HG02938 (cell line): ENCODE measurements around the gene MTO1.
A peak's percentile ranks its signal among the peaks of the same experiment; 100 is the strongest.
"Not testable (repeated sequence)": the region's sequence is repeated elsewhere in the genome, so short reads cannot be mapped to it uniquely, and the experiment has no call there.

Experiments used
- ATAC-seq: cut with Tn5 transposase; IDR thresholded peaks from one replicate; pipeline ENCODE4 v1.9.1; 2021; ENCODE audit warnings: mild to moderate bottlenecking, moderate library complexity; ENCODE audit not compliant: unreplicated experiment

MTO1 gene

GRCh38 chr6:73503027-73503772, 41.7 kb downstream of the MTO1 start:
- ATAC-seq, result no peak

- no peak for ATAC-seq
Observed at GRCh38 chr6:73504160-73504559, 42.6 kb downstream of the MTO1 start.

GRCh38 chr6:73505142-73505541, 43.6 kb downstream of the MTO1 start:
- no peak for ATAC-seq

- not testable (repeated sequence) for ATAC-seq
Observed at GRCh38 chr6:73505705-73506104, 44.2 kb downstream of the MTO1 start.

GRCh38 chr6:73506246-73506645, 44.7 kb downstream of the MTO1 start:
- ATAC-seq, result no peak

- ATAC-seq, result no peak
Observed at GRCh38 chr6:73508776-73509175, 47.2 kb downstream of the MTO1 start.

GRCh38 chr6:73509851-73510250, 48.3 kb downstream of the MTO1 start:
- no peak for ATAC-seq

GRCh38 chr6:73511796-73512195, 50.3 kb downstream of the MTO1 start:
- no peak for ATAC-seq

GRCh38 chr6:73513496-73513854, 51.9 kb downstream of the MTO1 start:
- ATAC-seq, result no peak

- no peak for ATAC-seq
Observed at GRCh38 chr6:73514746-73515110, 53.2 kb downstream of the MTO1 start.

- ATAC-seq, result peak; percentile 46
Observed at GRCh38 chr6:73515204-73515655, 53.7 kb downstream of the MTO1 start.

- no peak for ATAC-seq
Observed at GRCh38 chr6:73516514-73517489, 55.3 kb downstream of the MTO1 start.

GRCh38 chr6:73518100-73518981, 56.8 kb downstream of the MTO1 start:
- ATAC-seq, result not testable (repeated sequence)

- not testable (repeated sequence) for ATAC-seq
Observed at GRCh38 chr6:73518982-73519881, 57.7 kb downstream of the MTO1 start.

- no peak for ATAC-seq
Observed at GRCh38 chr6:73519926-73520687, 58.6 kb downstream of the MTO1 start.

- ATAC-seq, result peak; percentile 60
Observed at GRCh38 chr6:73520688-73521350, 59.3 kb downstream of the MTO1 start, which contains the start of gene EEF1A1. Gene EEF1A1, minus strand, starts transcription at chr6:73521032. Its CDS starts 1,006 bp downstream, at chr6:73520026.

GRCh38 chr6:73521351-73521985, 59.9 kb downstream of the MTO1 start:
- peak; percentile 28 for ATAC-seq
